Parathyroid adenoma (tissue), 2 donors: Measurements from ENCODE around the gene FAU.

Experiments used
- H2AFZ ChIP-seq: fragments of 300-600 bp; sonication (generic); one replicate; pipeline ENCODE4 v1.7.0; 2017; ENCODE audit warnings: antibody characterized with exemption, mild to moderate bottlenecking
- H3K27ac ChIP-seq: fragments of 300-600 bp; sonication (generic); one replicate; pipeline ENCODE4 v1.7.0; 2017
- H3K27me3 ChIP-seq: fragments of 300-600 bp; sonication (generic); one replicate; pipeline ENCODE4 v1.7.0; 2017; ENCODE audit warnings: low read length; ENCODE audit not compliant: control insufficient read depth, insufficient read depth
- H3K36me3 ChIP-seq: fragments of 300-600 bp; sonication (generic); one replicate; pipeline ENCODE4 v1.7.0; 2017; ENCODE audit warnings: low read length; ENCODE audit not compliant: control insufficient read depth, insufficient read depth
- H3K4me1 ChIP-seq: fragments of 300-600 bp; sonication (generic); one replicate; pipeline ENCODE4 v1.7.0; 2017; ENCODE audit warnings: control low read depth
- H3K4me2 ChIP-seq: fragments of 300-600 bp; sonication (generic); one replicate; pipeline ENCODE4 v1.7.0; 2017; ENCODE audit warnings: low read length
- H3K4me3 ChIP-seq: fragments of 300-600 bp; sonication (generic); one replicate; pipeline ENCODE4 v1.7.0; 2017; ENCODE audit warnings: low read depth, low read length
- H3K79me2 ChIP-seq: fragments of 300-600 bp; sonication (generic); one replicate; pipeline ENCODE4 v1.7.0; 2017; ENCODE audit warnings: control low read depth
- H3K9ac ChIP-seq: fragments of 300-600 bp; sonication (generic); one replicate; pipeline ENCODE4 v1.7.0; 2017; ENCODE audit warnings: mild to moderate bottlenecking
- H3K9me3 ChIP-seq: fragments of 300-600 bp; sonication (generic); one replicate; pipeline ENCODE4 v1.7.0; 2017; ENCODE audit warnings: low read length; ENCODE audit not compliant: control insufficient read depth
- TF ChIP-seq, protein P1 (sequence below): fragments of 300-600 bp; sonication (generic); IDR thresholded peaks from one replicate; pipeline ENCODE4 v1.7.0; 2017; ENCODE audit warnings: antibody characterized with exemption, mild to moderate bottlenecking
- donor health status: primary hyperparathyroidism.

The FAU gene

DNA sequence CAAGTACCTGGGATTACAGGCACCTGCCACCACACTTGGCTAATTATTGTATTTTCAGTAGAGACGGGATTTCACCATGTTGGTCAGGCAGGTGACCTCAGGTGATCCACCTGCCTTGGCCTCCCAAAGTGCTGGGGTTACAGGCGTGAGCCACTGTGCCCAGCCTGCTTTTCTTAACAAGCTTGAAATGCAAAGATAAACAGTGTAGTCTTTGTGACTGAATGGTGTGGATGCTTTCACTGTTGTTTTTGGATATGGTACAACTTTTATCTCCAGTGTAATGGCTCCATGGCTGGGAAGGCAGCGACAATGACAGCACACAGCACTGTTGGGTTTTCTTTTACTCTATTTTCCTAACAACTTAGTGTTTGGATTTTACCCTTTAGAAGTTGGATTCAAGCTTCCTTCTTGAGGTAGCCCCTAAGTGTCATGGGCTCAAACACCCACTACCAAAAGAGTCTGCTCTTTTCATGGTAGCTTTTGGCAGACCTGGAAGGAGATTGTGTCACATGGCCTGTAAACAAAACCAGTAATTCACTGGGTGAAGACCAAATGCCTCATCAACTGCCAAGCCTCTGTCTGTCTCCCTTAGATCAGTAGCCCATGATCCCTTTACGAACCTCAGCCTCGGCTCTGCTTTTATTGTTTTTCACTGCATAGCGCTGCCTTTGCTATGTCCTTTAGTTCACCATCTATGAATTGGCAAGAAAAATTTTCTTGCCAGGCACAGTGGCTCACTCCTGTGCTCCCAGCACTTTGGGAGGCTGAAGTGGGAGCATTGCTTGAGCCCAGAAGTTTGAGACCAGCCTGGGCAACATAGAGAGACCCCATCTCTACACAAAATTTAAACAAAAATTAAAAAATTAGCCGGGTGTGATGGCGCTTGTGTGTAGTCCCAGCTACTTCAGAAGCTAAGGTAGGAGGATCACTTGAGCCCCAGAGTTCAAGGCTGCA is 19.5 kb downstream of the FAU start:
- Histone ChIP-seq H3K4me1 (peaks cover 6% of the 10 kb centered on the region), H3K79me2 (peaks cover 9% of the 10 kb centered on the region), H3K4me3 (no peak overlapping the region), H2AFZ (no peak overlapping the region), H3K27ac (no peak overlapping the region), H3K27me3 (no peaks in the 10 kb centered on the region), H3K36me3 (no peaks in the 10 kb centered on the region), H3K4me2 (no peak overlapping the region), H3K9me3 (no peaks in the 10 kb centered on the region), H3K9ac (no peak overlapping the region)
- TF ChIP-seq, protein P1, sequence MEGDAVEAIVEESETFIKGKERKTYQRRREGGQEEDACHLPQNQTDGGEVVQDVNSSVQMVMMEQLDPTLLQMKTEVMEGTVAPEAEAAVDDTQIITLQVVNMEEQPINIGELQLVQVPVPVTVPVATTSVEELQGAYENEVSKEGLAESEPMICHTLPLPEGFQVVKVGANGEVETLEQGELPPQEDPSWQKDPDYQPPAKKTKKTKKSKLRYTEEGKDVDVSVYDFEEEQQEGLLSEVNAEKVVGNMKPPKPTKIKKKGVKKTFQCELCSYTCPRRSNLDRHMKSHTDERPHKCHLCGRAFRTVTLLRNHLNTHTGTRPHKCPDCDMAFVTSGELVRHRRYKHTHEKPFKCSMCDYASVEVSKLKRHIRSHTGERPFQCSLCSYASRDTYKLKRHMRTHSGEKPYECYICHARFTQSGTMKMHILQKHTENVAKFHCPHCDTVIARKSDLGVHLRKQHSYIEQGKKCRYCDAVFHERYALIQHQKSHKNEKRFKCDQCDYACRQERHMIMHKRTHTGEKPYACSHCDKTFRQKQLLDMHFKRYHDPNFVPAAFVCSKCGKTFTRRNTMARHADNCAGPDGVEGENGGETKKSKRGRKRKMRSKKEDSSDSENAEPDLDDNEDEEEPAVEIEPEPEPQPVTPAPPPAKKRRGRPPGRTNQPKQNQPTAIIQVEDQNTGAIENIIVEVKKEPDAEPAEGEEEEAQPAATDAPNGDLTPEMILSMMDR: no peak

GRCh38 chr11:65100674-65101350 is 21.1 kb downstream of the FAU start:
- Histone ChIP-seq H3K4me1 (peaks cover 10% of the 10 kb centered on the region), H3K4me2 (no peak overlapping the region), H3K4me3 (no peak overlapping the region), H2AFZ (no peak overlapping the region), H3K27ac (no peak overlapping the region), H3K27me3 (no peaks in the 10 kb centered on the region), H3K79me2 (peaks cover 15% of the 10 kb centered on the region), H3K9me3 (no peaks in the 10 kb centered on the region), H3K9ac (no peak overlapping the region), H3K36me3 (no peaks in the 10 kb centered on the region)
- TF ChIP-seq, protein P1: no peak

- peak overlapping the region; percentile 46 for H3K4me3 ChIP-seq
- peaks cover 7% of the 10 kb centered on the region for H3K4me1 ChIP-seq
- peak overlapping the region; percentile 99 for H2AFZ ChIP-seq
- H3K9me3 ChIP-seq: no peaks in the 10 kb centered on the region
- H3K79me2 ChIP-seq: peaks cover 15% of the 10 kb centered on the region
- H3K27me3 ChIP-seq: no peaks in the 10 kb centered on the region
- H3K4me2 ChIP-seq: peak overlapping the region; percentile 76
- TF ChIP-seq, protein P1: no peak
- H3K9ac ChIP-seq: no peak overlapping the region
- no peaks in the 10 kb centered on the region for H3K36me3 ChIP-seq
- peak overlapping the region; percentile 91 for H3K27ac ChIP-seq
These were observed 25.0 kb downstream of the FAU start for GRCh38 chr11:65096926-65097325.

- TF ChIP-seq, protein P1: no peak
These were observed 25.7 kb downstream of the FAU start, which contains the start of gene VPS51 for GRCh38 chr11:65095974-65096806. Gene VPS51 (plus strand): TSS chr11:65096214. CDS start chr11:65096251, 37 bp downstream.

More at GRCh38 chr11:65095974-65096806, 25.7 kb downstream of the FAU start, which contains the start of gene VPS51:
- Histone ChIP-seq H2AFZ (peak within 1 kb of the TSS; percentile 99), H3K4me2 (peak within 1 kb of the TSS; percentile 76), H3K9me3 (no peaks in the 10 kb centered on the region), H3K4me1 (peaks cover 7% of the 10 kb centered on the region), H3K27me3 (no peaks in the 10 kb centered on the region), H3K79me2 (peaks cover 15% of the 10 kb centered on the region), H3K4me3 (peak within 1 kb of the TSS; percentile 76), H3K27ac (peak within 1 kb of the TSS; percentile 91), H3K36me3 (no peaks in the 10 kb centered on the region), H3K9ac (peak within 1 kb of the TSS; percentile 76)
